Right renal cortex interstitium (tissue), 3 donors: ENCODE measurements around the gene NIPAL4. TPM values are rescaled to one million over a fixed set of nuclear protein-coding genes. Genes with fewer than 3 reads are reported as not detected.

ENCODE experiments used
- DNase-seq, 3 donors: peaks; one replicate each; pipeline ENCODE4 v3.0.0-alpha.2; 2013; ENCODE audit warnings: low read depth in 3 of 3, low spot score in 2 of 3
- polyA plus RNA-seq, 3 donors: library from polyadenylated mRNA; unstranded; fragments of 120-200 nt; gene quantifications; one replicate each; pipeline ENCODE4 v1.2.1, GENCODE V29; 2013; ENCODE audit not compliant: insufficient read length in 3 of 3

NIPAL4 gene
- polyA plus RNA-seq, 3 donors = 0.17 to 0.69 (median 0.32) TPM

GRCh38 chr5:157511651-157512644 lies 51.9 kb downstream of the NIPAL4 start:
- peak in 2 of 3 donors; percentile 45 to 49 for DNase-seq

- DNase-seq = no peak
Measured at GRCh38 chr5:157513182-157513581, 53.2 kb downstream of the NIPAL4 start.

GRCh38 chr5:157514974-157515373 lies 55.0 kb downstream of the NIPAL4 start:
- no peak for DNase-seq

GRCh38 chr5:157516006-157516405 lies 56.0 kb downstream of the NIPAL4 start:
- DNase-seq = no peak

- no peak for DNase-seq
Measured at GRCh38 chr5:157516626-157517325, 56.8 kb downstream of the NIPAL4 start.

GRCh38 chr5:157518963-157519362 lies 59.0 kb downstream of the NIPAL4 start:
- DNase-seq = no peak

GRCh38 chr5:157519579-157520253 lies 59.7 kb downstream of the NIPAL4 start:
- no peak for DNase-seq

GRCh38 chr5:157520911-157521703 lies 61.1 kb downstream of the NIPAL4 start:
- no peak for DNase-seq

- DNase-seq = no peak
Measured at GRCh38 chr5:157521704-157522029, 61.7 kb downstream of the NIPAL4 start.

GRCh38 chr5:157523976-157524375 lies 64.0 kb downstream of the NIPAL4 start:
- DNase-seq = no peak

Other genes starting within 250 kb of the NIPAL4 start
- gene CYFIP2, start 194.1 kb upstream of the NIPAL4 start, polyA plus RNA-seq = 100 to 1,000 TPM; 114 to 135 (median 126) TPM
- gene ADAM19, start 115.6 kb downstream of the NIPAL4 start, polyA plus RNA-seq = 1 to 10 TPM; 7.7 to 9.6 (median 8.2) TPM
- under 1 TPM; 0.65 to 0.83 (median 0.83) TPM for gene SOX30, start 192.2 kb downstream of the NIPAL4 start, polyA plus RNA-seq
- gene C5orf52, start 211.3 kb downstream of the NIPAL4 start, polyA plus RNA-seq = not detected